Uterus (tissue), 2 donors: Measurements from ENCODE around the gene WNK1.

Experiments used
- POLR2A ChIP-seq, 2 donors: fragments of 450-650 bp; IDR thresholded peaks; one replicate each; pipeline ENCODE4 v1.6.1; 2016; ENCODE audit warnings: antibody characterized with exemption in 2 of 2, mild to moderate bottlenecking in 1 of 2, moderate library complexity in 1 of 2
- TF ChIP-seq, protein P1 (sequence below), 4 experiments: fragments of 200-600 bp in 2 of 4; fragments of 450-650 bp in 2 of 4; sonication (generic) in 2 of 4; IDR thresholded peaks; one replicate each; pipeline ENCODE4 v1.5.1; 2016 to 2019; ENCODE audit warnings: antibody characterized with exemption in 4 of 4, mild to moderate bottlenecking in 2 of 4, moderate library complexity in 1 of 4

- TF ChIP-seq, protein P1, sequence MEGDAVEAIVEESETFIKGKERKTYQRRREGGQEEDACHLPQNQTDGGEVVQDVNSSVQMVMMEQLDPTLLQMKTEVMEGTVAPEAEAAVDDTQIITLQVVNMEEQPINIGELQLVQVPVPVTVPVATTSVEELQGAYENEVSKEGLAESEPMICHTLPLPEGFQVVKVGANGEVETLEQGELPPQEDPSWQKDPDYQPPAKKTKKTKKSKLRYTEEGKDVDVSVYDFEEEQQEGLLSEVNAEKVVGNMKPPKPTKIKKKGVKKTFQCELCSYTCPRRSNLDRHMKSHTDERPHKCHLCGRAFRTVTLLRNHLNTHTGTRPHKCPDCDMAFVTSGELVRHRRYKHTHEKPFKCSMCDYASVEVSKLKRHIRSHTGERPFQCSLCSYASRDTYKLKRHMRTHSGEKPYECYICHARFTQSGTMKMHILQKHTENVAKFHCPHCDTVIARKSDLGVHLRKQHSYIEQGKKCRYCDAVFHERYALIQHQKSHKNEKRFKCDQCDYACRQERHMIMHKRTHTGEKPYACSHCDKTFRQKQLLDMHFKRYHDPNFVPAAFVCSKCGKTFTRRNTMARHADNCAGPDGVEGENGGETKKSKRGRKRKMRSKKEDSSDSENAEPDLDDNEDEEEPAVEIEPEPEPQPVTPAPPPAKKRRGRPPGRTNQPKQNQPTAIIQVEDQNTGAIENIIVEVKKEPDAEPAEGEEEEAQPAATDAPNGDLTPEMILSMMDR (IDR thresholded peaks at IDR 0.05): no peak
- TF ChIP-seq POLR2A (IDR thresholded peaks at IDR 0.05): no peak
Observed at GRCh38 chr12:709455-710020, 42.8 kb upstream of the WNK1 start.
